ENCODE results near the gene CGGBP1.

The CGGBP1 gene

DNA sequence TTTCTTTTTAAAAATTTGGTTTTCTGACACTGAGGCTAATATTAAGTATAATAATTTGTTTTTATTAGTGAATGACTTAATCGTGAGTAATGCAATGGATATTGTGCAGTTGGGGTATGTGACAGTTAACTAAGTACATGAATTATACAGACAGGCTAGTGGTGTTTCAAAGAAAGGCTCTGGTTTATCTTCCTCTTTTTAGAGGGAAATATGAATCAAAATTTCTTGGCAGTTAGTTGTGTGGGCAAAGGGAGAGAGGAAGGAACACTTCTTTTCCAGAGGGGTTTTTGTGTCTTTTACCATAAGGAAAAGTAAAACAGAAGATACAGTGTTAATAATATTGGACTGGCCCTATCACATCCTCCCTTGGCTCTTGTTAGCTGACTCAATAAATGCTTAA lies 2.9 kb upstream of the CGGBP1 start:
- no peaks in the 10 kb centered on the region for H3K27me3 ChIP-seq (ENCODE audit: control insufficient read depth, insufficient read depth, low read length)
- no peaks in the 10 kb centered on the region for H3K9me3 ChIP-seq (replicated peaks; ENCODE audit: low read length)
- peak overlapping the region; percentile 97 for H3K4me3 ChIP-seq (ENCODE audit: low read length)
- H3K4me1 ChIP-seq (ENCODE audit: control insufficient read depth, insufficient read depth, low read length), result peaks cover 28% of the 10 kb centered on the region
- peak overlapping the region; percentile 92 for H3K4me2 ChIP-seq (ENCODE audit: low read length)
- H3K9ac ChIP-seq (ENCODE audit: low read depth, low read length), result peak overlapping the region; percentile 94
- H3K36me3 ChIP-seq (ENCODE audit: insufficient read depth, low read length), result peaks cover 7% of the 10 kb centered on the region

GRCh38 chr3:88059380-88060170 lies 770 bp upstream of the CGGBP1 start:
- peak overlapping the region; percentile 92 for H3K4me2 ChIP-seq (ENCODE audit: low read length)
- peaks cover 29% of the 10 kb centered on the region for H3K4me1 ChIP-seq (ENCODE audit: control insufficient read depth, insufficient read depth, low read length)

GRCh38 chr3:88058306-88058580 lies 562 bp downstream of the CGGBP1 start:
- H3K4me2 ChIP-seq (ENCODE audit: low read length), result peak overlapping the region; percentile 86
- H3K9me3 ChIP-seq (replicated peaks; ENCODE audit: low read length), result no peaks in the 10 kb centered on the region
- H3K27me3 ChIP-seq (ENCODE audit: control insufficient read depth, insufficient read depth, low read length), result no peaks in the 10 kb centered on the region
- H3K9ac ChIP-seq (ENCODE audit: low read depth, low read length), result peak overlapping the region; percentile 96
- peak overlapping the region; percentile 93 for H3K4me3 ChIP-seq (ENCODE audit: low read length)
- H3K4me1 ChIP-seq (ENCODE audit: control insufficient read depth, insufficient read depth, low read length), result peaks cover 29% of the 10 kb centered on the region
- H3K36me3 ChIP-seq (ENCODE audit: insufficient read depth, low read length), result peaks cover 23% of the 10 kb centered on the region

More at GRCh38 chr3:88059380-88060170, 770 bp upstream of the CGGBP1 start:
- H3K27me3 ChIP-seq (ENCODE audit: control insufficient read depth, insufficient read depth, low read length), result no peaks in the 10 kb centered on the region
- no peaks in the 10 kb centered on the region for H3K9me3 ChIP-seq (replicated peaks; ENCODE audit: low read length)
- H3K9ac ChIP-seq (ENCODE audit: low read depth, low read length), result peak overlapping the region; percentile 94
- peaks cover 22% of the 10 kb centered on the region for H3K36me3 ChIP-seq (ENCODE audit: insufficient read depth, low read length)
- H3K4me3 ChIP-seq (ENCODE audit: low read length), result peak overlapping the region; percentile 97

GRCh38 chr3:88057630-88058305 lies 1.0 kb downstream of the CGGBP1 start:
- Histone ChIP-seq H3K9me3 (replicated peaks; ENCODE audit: low read length) (no peaks in the 10 kb centered on the region), H3K4me2 (ENCODE audit: low read length) (peak overlapping the region; percentile 86), H3K4me1 (ENCODE audit: control insufficient read depth, insufficient read depth, low read length) (peaks cover 29% of the 10 kb centered on the region), H3K27me3 (ENCODE audit: control insufficient read depth, insufficient read depth, low read length) (no peaks in the 10 kb centered on the region), H3K36me3 (ENCODE audit: insufficient read depth, low read length) (peaks cover 23% of the 10 kb centered on the region), H3K9ac (ENCODE audit: low read depth, low read length) (peak overlapping the region; percentile 96), H3K4me3 (ENCODE audit: low read length) (peak overlapping the region; percentile 93)

GRCh38 chr3:88046766-88047165 lies 12.0 kb downstream of the CGGBP1 start:
- Histone ChIP-seq H3K9ac (ENCODE audit: low read depth, low read length) (no peak overlapping the region), H3K4me2 (ENCODE audit: low read length) (no peak overlapping the region), H3K9me3 (replicated peaks; ENCODE audit: low read length) (no peaks in the 10 kb centered on the region), H3K36me3 (ENCODE audit: insufficient read depth, low read length) (no peaks in the 10 kb centered on the region), H3K4me1 (ENCODE audit: control insufficient read depth, insufficient read depth, low read length) (no peaks in the 10 kb centered on the region), H3K4me3 (ENCODE audit: low read length) (no peak overlapping the region), H3K27me3 (ENCODE audit: control insufficient read depth, insufficient read depth, low read length) (no peaks in the 10 kb centered on the region)

DNA sequence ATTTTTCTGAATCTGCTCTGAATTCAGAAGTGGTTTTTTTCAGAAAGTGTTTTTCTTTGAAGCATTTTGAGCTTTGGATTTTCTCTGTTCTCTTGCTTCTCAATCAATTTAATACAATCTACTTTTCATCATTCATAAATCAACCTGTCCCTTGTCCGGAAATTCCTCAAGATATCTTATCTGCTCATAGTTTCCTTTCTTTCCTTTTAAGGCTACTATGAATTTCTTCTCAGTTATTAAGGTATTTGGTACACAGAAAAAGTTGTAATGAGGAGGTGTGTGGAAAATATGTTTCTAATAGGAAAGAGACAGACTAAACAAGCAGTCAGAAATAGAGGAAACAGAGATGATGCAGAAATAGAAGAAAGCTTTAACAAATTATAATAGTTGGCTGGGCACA lies 14.4 kb downstream of the CGGBP1 start:
- Histone ChIP-seq H3K4me3 (ENCODE audit: low read length) (no peak overlapping the region), H3K4me2 (ENCODE audit: low read length) (no peak overlapping the region), H3K4me1 (ENCODE audit: control insufficient read depth, insufficient read depth, low read length) (no peaks in the 10 kb centered on the region), H3K9me3 (replicated peaks; ENCODE audit: low read length) (no peaks in the 10 kb centered on the region), H3K9ac (ENCODE audit: low read depth, low read length) (no peak overlapping the region), H3K27me3 (ENCODE audit: control insufficient read depth, insufficient read depth, low read length) (no peaks in the 10 kb centered on the region), H3K36me3 (ENCODE audit: insufficient read depth, low read length) (no peaks in the 10 kb centered on the region)

DNA sequence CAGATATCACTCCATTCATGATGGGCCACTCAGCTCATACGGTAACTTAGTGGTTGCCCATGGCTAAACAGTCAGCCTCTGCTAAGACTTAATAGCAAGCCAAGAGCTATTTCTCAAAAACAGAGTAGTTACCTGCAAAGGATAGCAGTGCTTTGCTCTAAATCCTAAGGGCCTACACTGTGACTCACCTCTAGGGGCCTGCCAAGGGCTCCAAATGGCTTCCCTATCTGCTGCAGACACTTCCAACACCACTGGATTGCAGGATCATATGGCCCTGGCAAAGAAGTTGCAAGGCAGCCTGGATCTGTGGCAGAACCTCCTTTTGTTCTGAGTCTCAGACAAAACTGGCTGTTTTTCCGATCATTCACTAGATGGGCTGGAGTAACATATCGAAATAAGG lies 17.8 kb downstream of the CGGBP1 start:
- Histone ChIP-seq H3K36me3 (ENCODE audit: insufficient read depth, low read length) (no peaks in the 10 kb centered on the region), H3K4me3 (ENCODE audit: low read length) (no peak overlapping the region), H3K9ac (ENCODE audit: low read depth, low read length) (no peak overlapping the region), H3K4me2 (ENCODE audit: low read length) (no peak overlapping the region), H3K9me3 (replicated peaks; ENCODE audit: low read length) (no peaks in the 10 kb centered on the region), H3K4me1 (ENCODE audit: control insufficient read depth, insufficient read depth, low read length) (peaks cover 3% of the 10 kb centered on the region), H3K27me3 (ENCODE audit: control insufficient read depth, insufficient read depth, low read length) (no peaks in the 10 kb centered on the region)

DNA sequence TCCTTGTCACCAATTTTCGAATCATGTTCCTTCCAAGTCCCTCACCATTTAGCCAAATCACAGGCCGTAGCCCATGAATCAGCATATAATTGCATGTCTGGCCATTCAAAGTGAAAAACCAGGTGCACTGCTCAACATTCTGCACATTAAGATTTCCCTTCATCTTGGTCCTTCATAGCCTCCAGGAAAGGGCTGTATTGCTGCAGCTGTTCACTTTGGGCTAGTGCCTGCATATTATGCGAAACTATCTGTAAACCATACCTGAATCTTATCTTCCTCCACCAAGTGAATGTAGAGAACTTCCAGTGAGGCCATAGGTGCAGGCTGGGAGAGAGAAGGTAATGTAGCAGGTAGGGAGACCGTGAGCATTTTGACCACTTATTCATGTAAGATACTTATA lies 18.3 kb downstream of the CGGBP1 start:
- Histone ChIP-seq H3K4me3 (ENCODE audit: low read length) (no peak overlapping the region), H3K4me1 (ENCODE audit: control insufficient read depth, insufficient read depth, low read length) (peaks cover 3% of the 10 kb centered on the region), H3K4me2 (ENCODE audit: low read length) (no peak overlapping the region), H3K27me3 (ENCODE audit: control insufficient read depth, insufficient read depth, low read length) (no peaks in the 10 kb centered on the region), H3K9me3 (replicated peaks; ENCODE audit: low read length) (no peaks in the 10 kb centered on the region), H3K9ac (ENCODE audit: low read depth, low read length) (no peak overlapping the region), H3K36me3 (ENCODE audit: insufficient read depth, low read length) (no peaks in the 10 kb centered on the region)

DNA sequence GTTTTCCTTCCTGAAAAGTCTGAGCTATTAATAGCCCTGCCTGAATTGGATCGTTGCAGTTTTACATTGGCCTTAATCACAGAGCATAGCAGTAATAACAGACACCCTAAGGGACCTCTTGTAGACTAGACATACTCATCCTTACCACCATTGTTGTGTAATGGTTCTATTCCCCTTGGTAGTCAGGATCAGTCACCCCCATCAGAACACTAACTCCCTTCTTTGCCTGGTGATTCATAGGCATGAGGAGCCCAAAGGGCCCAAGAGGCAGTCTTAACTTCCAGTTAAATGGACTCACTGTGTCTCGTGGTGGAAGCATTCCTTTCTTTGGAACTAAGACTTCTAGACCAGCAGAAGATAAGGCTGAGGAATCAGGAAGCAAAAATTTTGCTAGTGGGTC lies 20.2 kb downstream of the CGGBP1 start:
- Histone ChIP-seq H3K4me2 (ENCODE audit: low read length) (no peak overlapping the region), H3K4me3 (ENCODE audit: low read length) (no peak overlapping the region), H3K4me1 (ENCODE audit: control insufficient read depth, insufficient read depth, low read length) (peaks cover 3% of the 10 kb centered on the region), H3K9me3 (replicated peaks; ENCODE audit: low read length) (no peaks in the 10 kb centered on the region), H3K36me3 (ENCODE audit: insufficient read depth, low read length) (no peaks in the 10 kb centered on the region), H3K9ac (ENCODE audit: low read depth, low read length) (no peak overlapping the region), H3K27me3 (ENCODE audit: control insufficient read depth, insufficient read depth, low read length) (no peaks in the 10 kb centered on the region)

GRCh38 chr3:88036221-88036620 lies 22.6 kb downstream of the CGGBP1 start:
- Histone ChIP-seq H3K9me3 (replicated peaks; ENCODE audit: low read length) (no peaks in the 10 kb centered on the region), H3K4me1 (ENCODE audit: control insufficient read depth, insufficient read depth, low read length) (peaks cover 7% of the 10 kb centered on the region), H3K4me3 (ENCODE audit: low read length) (no peak overlapping the region), H3K4me2 (ENCODE audit: low read length) (no peak overlapping the region), H3K36me3 (ENCODE audit: insufficient read depth, low read length) (no peaks in the 10 kb centered on the region), H3K27me3 (ENCODE audit: control insufficient read depth, insufficient read depth, low read length) (no peaks in the 10 kb centered on the region), H3K9ac (ENCODE audit: low read depth, low read length) (no peak overlapping the region)

DNA sequence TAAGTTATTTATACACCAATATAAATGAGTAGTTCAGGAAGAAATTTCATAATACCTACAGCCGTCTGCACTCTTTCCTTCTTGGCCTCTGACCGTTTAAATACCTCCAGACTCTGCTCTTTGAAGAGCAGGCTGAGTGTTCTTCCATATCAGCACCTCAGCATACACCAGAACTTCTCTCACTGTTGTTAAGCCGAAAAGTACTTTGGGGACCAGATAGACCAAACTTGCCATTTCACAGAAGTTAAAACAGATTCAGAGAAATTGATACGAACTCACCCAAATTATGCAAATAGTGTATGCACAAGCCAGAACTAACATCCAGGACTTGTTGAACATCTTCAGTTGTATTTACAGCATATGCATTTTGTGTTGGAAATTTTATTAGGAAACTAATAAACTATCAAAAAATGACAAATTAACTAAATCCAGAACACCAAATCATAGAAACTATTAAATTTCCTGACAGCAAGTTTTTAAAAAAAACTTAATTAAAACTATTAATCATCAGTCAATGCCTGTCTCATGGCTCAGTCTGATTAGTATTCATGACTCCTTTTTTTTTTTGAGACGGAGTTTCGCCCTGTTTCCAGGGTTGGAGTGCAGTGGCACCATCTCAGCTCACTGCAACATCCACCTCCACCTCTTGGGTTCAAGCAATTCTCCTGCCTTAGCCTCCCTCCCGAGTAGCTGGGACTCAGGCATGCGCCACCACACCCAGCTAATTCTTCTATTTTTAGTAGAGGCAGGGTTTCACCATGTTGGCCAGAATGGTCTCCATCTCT lies 24.1 kb downstream of the CGGBP1 start:
- Histone ChIP-seq H3K9me3 (replicated peaks; ENCODE audit: low read length) (no peaks in the 10 kb centered on the region), H3K4me2 (ENCODE audit: low read length) (no peak overlapping the region), H3K27me3 (ENCODE audit: control insufficient read depth, insufficient read depth, low read length) (no peaks in the 10 kb centered on the region), H3K36me3 (ENCODE audit: insufficient read depth, low read length) (no peaks in the 10 kb centered on the region), H3K4me1 (ENCODE audit: control insufficient read depth, insufficient read depth, low read length) (peaks cover 7% of the 10 kb centered on the region), H3K4me3 (ENCODE audit: low read length) (no peak overlapping the region), H3K9ac (ENCODE audit: low read depth, low read length) (no peak overlapping the region)
